Measurements from ENCODE around the gene LPP.

LPP gene

DNA sequence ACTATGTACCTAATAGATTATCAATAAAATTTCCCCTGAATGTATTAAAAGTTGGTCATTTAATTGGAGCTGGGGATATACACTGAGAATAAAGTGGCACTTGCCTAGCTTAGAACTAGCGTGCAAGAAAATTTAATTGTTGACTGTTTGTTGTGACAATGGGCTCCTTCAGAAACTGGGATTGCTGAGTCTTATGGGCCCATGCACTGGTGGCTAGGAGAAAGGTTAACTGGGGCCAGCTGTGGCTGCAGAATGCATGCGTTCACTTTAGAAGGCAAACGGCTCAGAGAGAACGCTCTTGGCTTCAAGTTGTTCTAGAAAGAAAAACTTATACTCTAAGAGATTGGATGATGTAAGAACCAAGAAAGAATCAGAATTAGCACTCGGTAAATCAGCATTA, 18.7 kb upstream of the LPP start:
- in situ Hi-C loops (cut with MboI; ENCODE audit: low sequenced_read_pairs), result no loop called here

DNA sequence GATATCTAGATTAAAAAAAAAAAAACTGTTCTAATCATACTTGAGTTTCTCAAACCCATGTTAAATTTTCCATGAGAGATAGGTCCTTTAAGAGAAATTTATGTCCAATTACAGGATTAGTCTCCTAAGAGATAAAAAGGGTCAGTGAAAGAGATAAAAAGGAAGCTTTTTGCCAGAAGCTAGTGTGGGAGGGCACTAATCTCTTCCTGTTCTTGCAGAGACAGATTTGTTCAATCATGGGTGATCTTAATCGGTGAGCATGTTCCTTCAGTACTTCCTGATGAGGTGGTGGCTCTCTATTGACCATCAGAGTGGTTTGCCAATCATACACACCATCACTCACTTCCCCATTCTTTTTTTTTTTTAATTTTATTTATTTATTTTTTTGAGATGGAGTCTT, 16.9 kb upstream of the LPP start:
- in situ Hi-C loops (cut with MboI; ENCODE audit: low sequenced_read_pairs), result no loop called here

GRCh38 chr3:188139466-188139865, 14.5 kb upstream of the LPP start:
- in situ Hi-C loops (cut with MboI; ENCODE audit: low sequenced_read_pairs), result no loop called here

- in situ Hi-C loops (cut with MboI; ENCODE audit: low sequenced_read_pairs), result no loop called here
Measured at GRCh38 chr3:188146219-188146618, 7.7 kb upstream of the LPP start.

GRCh38 chr3:188147782-188148181, 6.2 kb upstream of the LPP start:
- in situ Hi-C loops (cut with MboI; ENCODE audit: low sequenced_read_pairs), result no loop called here

DNA sequence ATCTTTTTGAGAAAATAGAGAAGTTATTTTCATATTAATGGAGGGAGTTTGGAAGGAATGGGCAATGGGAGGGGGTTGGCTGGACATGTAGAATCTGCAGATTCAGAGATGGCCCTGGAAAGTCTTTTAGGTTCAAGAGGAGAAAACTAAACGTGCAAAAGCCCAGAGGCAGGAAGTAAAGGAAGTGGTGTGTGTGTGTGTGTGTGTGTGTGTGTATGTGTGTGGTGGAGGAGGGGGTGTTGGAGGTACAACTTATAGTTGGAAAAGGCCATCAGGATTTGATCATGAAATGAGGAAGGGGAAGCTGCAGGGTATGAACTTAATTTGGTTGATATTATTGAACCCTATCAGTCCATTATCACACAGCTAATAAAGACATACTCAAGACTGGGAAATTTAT, 5.6 kb upstream of the LPP start:
- in situ Hi-C loops (cut with MboI; ENCODE audit: low sequenced_read_pairs), result no loop called here

DNA sequence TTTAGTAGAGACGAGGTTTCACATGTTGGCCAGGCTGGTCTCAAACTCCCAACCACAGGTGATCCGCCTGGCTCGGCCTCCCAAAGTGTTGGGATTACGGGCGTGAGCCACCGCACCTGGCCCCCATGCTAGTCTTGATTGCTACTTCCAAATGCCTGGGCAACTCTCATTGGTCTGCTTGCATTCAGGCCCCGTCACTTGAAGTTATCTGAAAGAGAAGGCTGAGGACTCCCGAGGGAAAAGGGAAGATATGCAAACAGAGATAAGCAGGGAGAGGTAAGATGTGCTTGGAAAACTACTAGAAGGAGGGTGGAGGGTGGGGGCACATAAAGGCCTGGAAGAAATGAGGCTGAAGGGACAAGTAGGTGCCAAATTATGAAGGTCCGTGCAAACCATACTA, 4.4 kb upstream of the LPP start:
- in situ Hi-C loops (cut with MboI; ENCODE audit: low sequenced_read_pairs), result no loop called here

- in situ Hi-C loops (cut with MboI; ENCODE audit: low sequenced_read_pairs), result no loop called here
Measured at GRCh38 chr3:188150982-188151381, 3.0 kb upstream of the LPP start.

DNA sequence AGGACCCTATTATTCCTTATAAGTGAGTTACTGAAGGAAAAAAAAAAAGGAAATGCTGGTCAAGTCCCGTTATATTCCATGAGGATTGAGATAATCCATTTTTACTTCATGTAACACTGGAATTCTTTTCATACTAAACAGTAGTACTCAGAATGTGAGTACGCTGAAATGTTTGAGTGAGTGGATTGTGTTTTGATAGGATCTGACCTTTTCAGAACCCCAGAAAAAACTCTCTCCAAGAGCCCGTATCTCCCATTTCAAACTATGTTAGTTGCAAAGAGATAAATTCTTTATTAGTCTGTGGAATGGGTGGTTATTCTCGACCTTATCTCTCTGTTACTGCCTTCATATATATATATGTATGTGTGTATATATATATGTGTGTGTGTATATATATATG, 2.5 kb upstream of the LPP start:
- in situ Hi-C loops (cut with MboI; ENCODE audit: low sequenced_read_pairs), result no loop called here

GRCh38 chr3:188152660-188153436, 1.1 kb upstream of the LPP start:
- in situ Hi-C loops (cut with MboI; ENCODE audit: low sequenced_read_pairs), result no loop called here

- in situ Hi-C loops (cut with MboI; ENCODE audit: low sequenced_read_pairs), result no loop called here
Measured at GRCh38 chr3:188153437-188154013, 432 bp upstream of the LPP start.

- in situ Hi-C loops (cut with MboI; ENCODE audit: low sequenced_read_pairs), result no loop called here
Measured at GRCh38 chr3:188154809-188155574, 1.0 kb downstream of the LPP start.

GRCh38 chr3:188156056-188156455, 2.1 kb downstream of the LPP start:
- in situ Hi-C loops (cut with MboI; ENCODE audit: low sequenced_read_pairs), result no loop called here

- in situ Hi-C loops (cut with MboI; ENCODE audit: low sequenced_read_pairs), result no loop called here
Measured at GRCh38 chr3:188157407-188157806, 3.5 kb downstream of the LPP start.

DNA sequence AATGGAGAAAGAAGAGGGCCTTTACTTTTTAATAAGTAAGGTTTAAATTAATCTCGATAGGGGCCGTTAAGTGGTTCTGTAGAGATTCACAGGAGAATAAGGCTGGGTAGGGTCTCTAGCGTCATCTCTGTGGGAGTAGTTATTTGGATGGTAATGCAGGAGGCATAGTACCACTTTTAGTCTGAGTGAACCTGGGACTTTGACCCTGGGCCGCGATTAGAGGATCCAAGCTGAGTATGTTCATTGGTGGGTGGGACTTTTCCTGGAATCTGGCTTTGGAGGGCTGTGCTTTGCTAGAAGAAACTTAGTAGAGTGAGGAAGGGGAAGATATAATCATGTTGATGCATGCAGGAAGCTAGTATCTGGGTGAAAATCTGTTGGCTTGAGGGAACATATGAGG, 4.0 kb downstream of the LPP start:
- in situ Hi-C loops (cut with MboI; ENCODE audit: low sequenced_read_pairs), result no loop called here

GRCh38 chr3:188158731-188159310, 4.9 kb downstream of the LPP start:
- in situ Hi-C loops (cut with MboI; ENCODE audit: low sequenced_read_pairs), result no loop called here

DNA sequence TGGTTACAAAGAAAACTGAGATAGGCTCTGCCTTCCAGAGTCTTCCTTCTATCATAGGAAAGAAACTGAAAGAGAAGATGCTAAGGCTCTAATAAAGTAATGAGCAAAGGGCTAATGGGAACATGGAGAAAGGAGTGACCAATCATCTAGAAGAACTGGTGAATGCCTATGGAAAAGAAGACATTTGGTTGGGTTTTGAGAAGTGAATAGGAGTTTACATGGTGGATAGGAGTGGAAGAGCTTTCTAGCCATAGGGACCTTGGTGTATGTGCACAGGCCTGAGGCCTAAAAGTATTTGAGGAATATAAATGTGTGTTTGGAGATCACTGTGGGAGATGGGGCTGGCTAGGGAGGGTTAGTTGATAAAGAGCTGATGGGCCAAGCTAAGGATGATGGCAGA, 6.8 kb downstream of the LPP start:
- in situ Hi-C loops (cut with MboI; ENCODE audit: low sequenced_read_pairs), result no loop called here

- in situ Hi-C loops (cut with MboI; ENCODE audit: low sequenced_read_pairs), result no loop called here
Measured at GRCh38 chr3:188164248-188164687, 10.3 kb downstream of the LPP start.

DNA sequence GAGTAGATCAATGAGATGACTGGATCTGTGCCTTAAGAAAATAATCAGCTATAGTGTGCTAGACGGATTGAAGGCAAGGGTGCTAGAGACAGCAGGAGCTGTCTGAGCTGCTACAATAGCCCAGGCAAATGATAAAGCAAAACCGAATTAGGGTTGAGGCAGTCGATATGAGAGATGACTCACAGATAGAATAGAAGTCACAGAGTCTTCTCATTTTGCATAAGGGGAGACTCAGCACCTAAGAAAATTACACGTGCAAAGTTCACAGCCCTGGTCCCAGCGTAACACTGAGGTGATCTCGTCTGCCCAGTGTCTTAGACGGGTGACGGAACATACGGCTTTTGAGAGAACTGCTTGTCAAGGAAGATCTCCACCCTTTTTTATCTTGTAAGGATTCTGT, 11.6 kb downstream of the LPP start:
- in situ Hi-C loops (cut with MboI; ENCODE audit: low sequenced_read_pairs), result no loop called here

- in situ Hi-C loops (cut with MboI; ENCODE audit: low sequenced_read_pairs), result no loop called here
Measured at GRCh38 chr3:188166441-188166840, 12.5 kb downstream of the LPP start.

GRCh38 chr3:188168186-188168585, 14.2 kb downstream of the LPP start:
- in situ Hi-C loops (cut with MboI; ENCODE audit: low sequenced_read_pairs), result no loop called here

DNA sequence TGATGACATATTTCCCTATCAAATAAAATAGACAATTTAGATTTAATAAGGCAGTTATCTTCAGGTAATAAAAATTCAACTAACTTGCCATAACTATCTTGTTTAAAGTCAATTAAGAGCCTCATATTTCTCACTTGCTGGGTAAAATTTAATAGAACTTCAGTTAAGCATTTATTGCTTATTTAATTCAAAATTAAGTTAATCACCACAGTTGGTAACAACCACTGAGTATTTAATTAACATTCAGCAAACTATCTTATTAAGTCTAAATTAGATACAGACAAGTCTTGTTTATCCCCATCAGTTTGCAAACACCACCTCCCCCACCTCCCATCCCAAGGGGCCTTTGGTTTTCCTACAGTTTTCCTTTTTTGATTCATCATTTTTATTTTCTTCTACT, 14.7 kb downstream of the LPP start:
- in situ Hi-C loops (cut with MboI; ENCODE audit: low sequenced_read_pairs), result no loop called here

Data from HL-60/S4 (cell line).